HepG2 (cell line): ENCODE data around the gene WWTR1. TPM values are rescaled to one million over a fixed set of nuclear protein-coding genes. Genes with fewer than 3 reads are reported as not detected.
A peak's percentile ranks its signal among the peaks of the same experiment; 100 is the strongest.

ENCODE experiments used
- ATAC-seq: fragments of 200-7000 bp; cut with Tn5 transposase; 3 replicates; pipeline ENCODE4 v1.9.1; 2020; ENCODE audit warnings: mild to moderate bottlenecking, moderate library complexity
- BruUV-seq: library from RNA; stranded (reverse); fragments of 400-500 nt; replicated peaks from 2 replicates; lab custom pipeline; 2021; lab: Mats Ljungman, UMichigan
- CTCF ChIA-PET: fragments of 300-600 bp; formaldehyde crosslinking; extraction: SDS; loops from one replicate; lab custom pipeline; 2021; ENCODE audit warnings: low total read pairs, inconsistent platforms, low intra/inter-chr PET ratio; lab: Yijun Ruan, JAX
- POLR2A ChIA-PET: fragments of 350-600 bp; sonication (Branson Sonifier 250); formaldehyde crosslinking; loops from one replicate; lab custom pipeline; 2020; ENCODE audit warnings: antibody characterized with exemption, inconsistent platforms; lab: Yijun Ruan, JAX
- DNase-seq: peaks from one replicate; pipeline ENCODE4 v3.0.0-alpha.2; 2015; ENCODE audit warnings: low spot score
- FAIRE-seq: peaks from 3 replicates; lab custom pipeline; 2011; peaks lifted over from hg19 to GRCh38; lab: Jason Lieb, UNC
- H2AFZ ChIP-seq: one replicate; pipeline ENCODE4 v1.6.1; 2011; ENCODE audit warnings: low read length, inconsistent platforms
- H3K27ac ChIP-seq: fragments of 300-600 bp; 3 replicates; pipeline ENCODE4 v1.8.0; 2011; ENCODE audit warnings: mixed run types, mild to moderate bottlenecking, mixed read lengths, low read length, inconsistent platforms; ENCODE audit not compliant: insufficient read depth; ENCODE audit errors: extremely low read length
- H3K27me3 ChIP-seq, 2 experiments: fragments of 200-600 bp in 1 of 2; 2 replicates in 1 of 2; 3 replicates in 1 of 2; pipeline versions ENCODE4 v1.6.0 to v1.8.0; 2011; ENCODE audit warnings: low read length in 2 of 2, mild to moderate bottlenecking in 2 of 2, moderate library complexity in 2 of 2, inconsistent platforms in 1 of 2; ENCODE audit not compliant: insufficient read depth in 2 of 2, control insufficient read depth in 1 of 2
- H3K36me3 ChIP-seq, 2 experiments: fragments of 200-600 bp in 1 of 2; replicated peaks in 1 of 2; 2 replicates in 1 of 2; 3 replicates in 1 of 2; pipeline versions ENCODE4 v1.5.1 to v1.8.0; 2011; ENCODE audit warnings: low read length in 2 of 2, inconsistent platforms in 1 of 2; ENCODE audit not compliant: insufficient read depth in 2 of 2, control insufficient read depth in 1 of 2
- H3K4me1 ChIP-seq: 2 replicates; pipeline ENCODE4 v1.5.1; 2012; ENCODE audit warnings: low read length, inconsistent platforms; ENCODE audit not compliant: insufficient read depth
- H3K4me2 ChIP-seq: 2 replicates; pipeline ENCODE4 v1.6.0; 2011; ENCODE audit warnings: low read depth, low read length, inconsistent platforms
- H3K4me3 ChIP-seq, 3 experiments: fragments of 200-600 bp in 1 of 3; sonication (generic), shearing (Covaris generic) in 1 of 3; replicated peaks in 1 of 3; 2 replicates each; pipeline ENCODE4 v1.5.1; 2011 to 2016; ENCODE audit warnings: low read length in 3 of 3, inconsistent platforms in 2 of 3, low read depth in 2 of 3, mild to moderate bottlenecking in 2 of 3, control low read depth in 1 of 3, mixed read lengths in 1 of 3; ENCODE audit not compliant: insufficient read depth in 1 of 3
- H3K79me2 ChIP-seq: one replicate; pipeline ENCODE4 v1.6.1; 2011; ENCODE audit warnings: low read length, inconsistent platforms; ENCODE audit not compliant: insufficient read depth
- H3K9ac ChIP-seq: 2 replicates; pipeline ENCODE4 v1.6.0; 2011; ENCODE audit warnings: mild to moderate bottlenecking, low read depth, low read length, inconsistent platforms; ENCODE audit not compliant: insufficient read depth
- H3K9me3 ChIP-seq: 2 replicates; pipeline ENCODE4 v1.5.1; 2012; ENCODE audit warnings: mild to moderate bottlenecking, low read length
- H4K20me1 ChIP-seq: 2 replicates; pipeline ENCODE4 v1.6.0; 2011; ENCODE audit warnings: inconsistent platforms, mild to moderate bottlenecking, low read length, moderate library complexity; ENCODE audit not compliant: insufficient read depth
- AGO2 ChIP-seq: fragments of 200-400 bp; formaldehyde crosslinking; optimal IDR thresholded peaks from 2 replicates; pipeline ENCODE3; 2017; ENCODE audit warnings: mild to moderate bottlenecking, low read depth, low read length, moderate library complexity
- NFKB2 ChIP-seq: sonication (generic); formaldehyde crosslinking; IDR thresholded peaks from 2 replicates; pipeline ENCODE4 v1.4.0; 2020; ENCODE audit warnings: missing genetic modification reagents, borderline replicate concordance
- NFRKB ChIP-seq: fragments of 450-650 bp; IDR thresholded peaks from 2 replicates; pipeline ENCODE4 v1.6.1; 2017
- WGBS: methylation state at CpG from one replicate; pipeline ENCODE4 v1.1.6; 2017; ENCODE audit warnings: low lambda C conversion rate; 5-methylcytosine and 5-hydroxymethylcytosine counted together
- in situ Hi-C: cut with HindIII; loops from 2 replicates; pipeline ENCODE4 v1.10.0; 2017; ENCODE audit warnings: low pct_unique_long_range_greater_than_20kb; ENCODE audit not compliant: extremely low pct_ligation_motif_present
- intact Hi-C: fragments of 100-400 bp; cut with micrococcal nuclease; formaldehyde crosslinking; loops from one replicate; pipeline ENCODE4 v1.10.0; 2022; ENCODE audit not compliant: unreplicated experiment
- polyA plus RNA-seq, 8 experiments: library from polyadenylated mRNA; depleted of rRNA in 3 of 8; stranded (reverse) in 7 of 8; unstranded in 1 of 8; fragments of >200 nt; fragmentation: Illumina TruSeq in 4 of 8; extraction: Trizol in 4 of 8; gene quantifications; 2 replicates each; pipeline versions ENCODE4 v1.2.1 to v1.2.3, GENCODE V29; 2011 to 2016; ENCODE audit warnings: low read depth in 4 of 8, missing spikeins in 1 of 8, mixed read lengths in 1 of 8; ENCODE audit not compliant: insufficient read depth in 1 of 8
- total RNA-seq, 5 experiments: library from RNA; depleted of rRNA; stranded (reverse); fragments of >200 nt; fragmentation: Illumina TruSeq; extraction: Trizol; gene quantifications; 2 replicates each; pipeline ENCODE4 v1.2.3, GENCODE V29; 2016; ENCODE audit warnings: low read depth in 1 of 5
- TF ChIP-seq, protein P1 (sequence below): sonication (generic); formaldehyde crosslinking; IDR thresholded peaks from 2 replicates; pipeline ENCODE4 v1.4.0; 2020; ENCODE audit warnings: missing genetic modification reagents, mild to moderate bottlenecking, borderline replicate concordance
- TF ChIP-seq, protein P2 (sequence below): IDR thresholded peaks from 2 replicates; pipeline ENCODE4 v1.6.1; 2016; ENCODE audit warnings: mild to moderate bottlenecking

Gene WWTR1
- total and polyA plus RNA-seq, 2 of the 13 experiments (the other 11 are each of a cell fraction or from before 2014, with no cell fraction given) = 19.7 to 139 TPM

GRCh38 chr3:149514471-149514870 is 143.4 kb downstream of the WWTR1 start:
- Histone ChIP-seq H2AFZ (no peak overlapping the region), H3K27me3 (no peaks in the 10 kb centered on the region), H3K9ac (no peak overlapping the region), H3K36me3 (peaks cover 6 to 14% of the 10 kb centered on the region in 2 experiments; a peak in 4 of 5 replicates), H3K4me3 (no peak overlapping the region), H3K4me2 (no peak overlapping the region), H3K9me3 (no peaks in the 10 kb centered on the region), H3K79me2 (no peaks in the 10 kb centered on the region), H3K27ac (no peak overlapping the region), H3K4me1 (peaks cover 10% of the 10 kb centered on the region; the same call in 1 of the 2 replicates), H4K20me1 (no peaks in the 10 kb centered on the region)
- no peak for TF ChIP-seq NFKB2 (CRISPR knock-in tag)
- TF ChIP-seq NFRKB = no peak
- peak; percentile 33 for TF ChIP-seq AGO2
- TF ChIP-seq, protein P1, sequence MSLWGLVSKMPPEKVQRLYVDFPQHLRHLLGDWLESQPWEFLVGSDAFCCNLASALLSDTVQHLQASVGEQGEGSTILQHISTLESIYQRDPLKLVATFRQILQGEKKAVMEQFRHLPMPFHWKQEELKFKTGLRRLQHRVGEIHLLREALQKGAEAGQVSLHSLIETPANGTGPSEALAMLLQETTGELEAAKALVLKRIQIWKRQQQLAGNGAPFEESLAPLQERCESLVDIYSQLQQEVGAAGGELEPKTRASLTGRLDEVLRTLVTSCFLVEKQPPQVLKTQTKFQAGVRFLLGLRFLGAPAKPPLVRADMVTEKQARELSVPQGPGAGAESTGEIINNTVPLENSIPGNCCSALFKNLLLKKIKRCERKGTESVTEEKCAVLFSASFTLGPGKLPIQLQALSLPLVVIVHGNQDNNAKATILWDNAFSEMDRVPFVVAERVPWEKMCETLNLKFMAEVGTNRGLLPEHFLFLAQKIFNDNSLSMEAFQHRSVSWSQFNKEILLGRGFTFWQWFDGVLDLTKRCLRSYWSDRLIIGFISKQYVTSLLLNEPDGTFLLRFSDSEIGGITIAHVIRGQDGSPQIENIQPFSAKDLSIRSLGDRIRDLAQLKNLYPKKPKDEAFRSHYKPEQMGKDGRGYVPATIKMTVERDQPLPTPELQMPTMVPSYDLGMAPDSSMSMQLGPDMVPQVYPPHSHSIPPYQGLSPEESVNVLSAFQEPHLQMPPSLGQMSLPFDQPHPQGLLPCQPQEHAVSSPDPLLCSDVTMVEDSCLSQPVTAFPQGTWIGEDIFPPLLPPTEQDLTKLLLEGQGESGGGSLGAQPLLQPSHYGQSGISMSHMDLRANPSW (CRISPR knock-in tag) = no peak
- TF ChIP-seq, protein P2, sequence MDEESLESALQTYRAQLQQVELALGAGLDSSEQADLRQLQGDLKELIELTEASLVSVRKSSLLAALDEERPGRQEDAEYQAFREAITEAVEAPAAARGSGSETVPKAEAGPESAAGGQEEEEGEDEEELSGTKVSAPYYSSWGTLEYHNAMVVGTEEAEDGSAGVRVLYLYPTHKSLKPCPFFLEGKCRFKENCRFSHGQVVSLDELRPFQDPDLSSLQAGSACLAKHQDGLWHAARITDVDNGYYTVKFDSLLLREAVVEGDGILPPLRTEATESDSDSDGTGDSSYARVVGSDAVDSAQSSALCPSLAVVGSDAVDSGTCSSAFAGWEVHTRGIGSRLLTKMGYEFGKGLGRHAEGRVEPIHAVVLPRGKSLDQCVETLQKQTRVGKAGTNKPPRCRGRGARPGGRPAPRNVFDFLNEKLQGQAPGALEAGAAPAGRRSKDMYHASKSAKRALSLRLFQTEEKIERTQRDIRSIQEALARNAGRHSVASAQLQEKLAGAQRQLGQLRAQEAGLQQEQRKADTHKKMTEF (CRISPR knock-in tag) = no peak
- DNase-seq (no peak), ATAC-seq (no peak), FAIRE-seq (no peak)
- intact Hi-C loops = loop anchor here (5.0 to 10.0 kb wide), 3 partner anchors 58 to 390 kb away; no protein-coding TSS in a partner anchor
- BruUV-seq = no TSS peak
- CTCF ChIA-PET = interaction anchor here (2.9 kb wide), 1 partner anchor 203 kb away, joined by 23 read pairs; no protein-coding TSS in a partner anchor
- in situ Hi-C loops = loop anchor here (5.0 kb wide), 1 partner anchor 258 kb away; no protein-coding TSS in a partner anchor
- WGBS = 91% methylated on average over 2 of the region's 2 CpGs
- POLR2A ChIA-PET = no interaction called here
